Measurements from ENCODE around the gene CAPZB. TPM values are rescaled to one million over a fixed set of nuclear protein-coding genes. Genes with fewer than 3 reads are reported as not detected.
A peak's percentile ranks its signal among the peaks of the same experiment; 100 is the strongest.

CAPZB gene
- polyA plus RNA-seq, 1 of the 3 experiments (the other 2 are of a cell fraction): 122 TPM

DNA sequence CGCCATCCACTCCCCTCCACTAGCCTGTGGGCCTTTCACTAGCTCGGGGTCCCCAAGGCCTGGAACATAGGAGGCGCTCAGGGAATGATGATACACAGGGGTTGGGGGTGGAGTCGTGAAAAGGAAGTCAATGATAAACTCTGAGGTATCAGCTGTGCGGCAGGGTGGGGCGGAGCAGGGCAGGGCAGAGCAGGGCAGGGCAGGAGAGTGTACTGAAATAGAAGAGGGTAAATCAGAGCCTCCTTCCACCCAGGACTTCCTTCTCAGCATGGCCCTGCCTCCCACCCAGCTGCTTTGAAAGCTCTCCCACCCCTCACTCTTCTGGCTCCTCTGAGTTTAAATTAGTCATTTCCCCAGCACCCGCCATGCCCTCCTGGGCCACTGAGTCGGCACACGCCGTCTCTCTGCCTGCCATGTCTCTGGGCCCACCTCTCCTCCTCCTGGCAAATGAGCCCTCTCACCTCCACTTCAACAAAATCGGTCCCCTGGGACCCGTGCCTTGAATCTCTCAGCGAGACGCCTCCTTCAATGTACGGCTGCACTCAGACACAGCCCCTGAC is 16.9 kb downstream of the CAPZB start:
- H3K79me2 ChIP-seq (ENCODE audit: insufficient read depth): peaks cover 100% of the 10 kb centered on the region
- no peak overlapping the region for H3K9ac ChIP-seq
- H3K27ac ChIP-seq (ENCODE audit: low read depth in 2 of 2, low read length in 1 of 2): peak overlapping the region in 1 of 2 experiments; percentile 31; a peak in 1 of 4 replicates
- POLR2A ChIA-PET: no interaction called here
- peak overlapping the region; percentile 45; the same call in 1 of the 2 replicates for H3K4me2 ChIP-seq
- CTCF ChIA-PET: interaction anchor here (1.0 to 1.6 kb wide), 2 partner anchors 9 to 185 kb away, joined by 3 to 6 read pairs; no protein-coding TSS in a partner anchor
- H3K27me3 ChIP-seq (ENCODE audit: insufficient read depth): no peaks in the 10 kb centered on the region
- H3F3A ChIP-seq (replicated peaks; ENCODE audit: insufficient read depth): peaks cover 12% of the 10 kb centered on the region
- H3K36me3 ChIP-seq (replicated peaks in 1 of 2; ENCODE audit: control insufficient read depth in 1 of 2, insufficient read depth in 2 of 2, low read length in 1 of 2): peaks cover 10 to 15% of the 10 kb centered on the region in 2 experiments
- no peak for TF ChIP-seq MXI1 (IDR thresholded peaks at IDR 0.05; ENCODE audit: low read depth, low read length)
- TF ChIP-seq CHD2 (IDR thresholded peaks at IDR 0.05; ENCODE audit: low read length, partially characterized antibody): no peak
- TF ChIP-seq, protein P1, sequence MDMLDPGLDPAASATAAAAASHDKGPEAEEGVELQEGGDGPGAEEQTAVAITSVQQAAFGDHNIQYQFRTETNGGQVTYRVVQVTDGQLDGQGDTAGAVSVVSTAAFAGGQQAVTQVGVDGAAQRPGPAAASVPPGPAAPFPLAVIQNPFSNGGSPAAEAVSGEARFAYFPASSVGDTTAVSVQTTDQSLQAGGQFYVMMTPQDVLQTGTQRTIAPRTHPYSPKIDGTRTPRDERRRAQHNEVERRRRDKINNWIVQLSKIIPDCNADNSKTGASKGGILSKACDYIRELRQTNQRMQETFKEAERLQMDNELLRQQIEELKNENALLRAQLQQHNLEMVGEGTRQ (IDR thresholded peaks at IDR 0.05; ENCODE audit: borderline replicate concordance, low read depth, low read length): no peak
- no peak for TF ChIP-seq EZH2phosphoT487 (IDR thresholded peaks at IDR 0.05; ENCODE audit: borderline replicate concordance, low read depth)
- no peak for TF ChIP-seq YY1 (IDR thresholded peaks at IDR 0.05; ENCODE audit: low read depth)
- no peak for TF ChIP-seq TCF12 (IDR thresholded peaks at IDR 0.05)
- TF ChIP-seq, protein P2, sequence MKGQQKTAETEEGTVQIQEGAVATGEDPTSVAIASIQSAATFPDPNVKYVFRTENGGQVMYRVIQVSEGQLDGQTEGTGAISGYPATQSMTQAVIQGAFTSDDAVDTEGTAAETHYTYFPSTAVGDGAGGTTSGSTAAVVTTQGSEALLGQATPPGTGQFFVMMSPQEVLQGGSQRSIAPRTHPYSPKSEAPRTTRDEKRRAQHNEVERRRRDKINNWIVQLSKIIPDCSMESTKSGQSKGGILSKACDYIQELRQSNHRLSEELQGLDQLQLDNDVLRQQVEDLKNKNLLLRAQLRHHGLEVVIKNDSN (IDR thresholded peaks at IDR 0.05; ENCODE audit: borderline replicate concordance, low read depth): no peak
- TF ChIP-seq, protein P3, sequence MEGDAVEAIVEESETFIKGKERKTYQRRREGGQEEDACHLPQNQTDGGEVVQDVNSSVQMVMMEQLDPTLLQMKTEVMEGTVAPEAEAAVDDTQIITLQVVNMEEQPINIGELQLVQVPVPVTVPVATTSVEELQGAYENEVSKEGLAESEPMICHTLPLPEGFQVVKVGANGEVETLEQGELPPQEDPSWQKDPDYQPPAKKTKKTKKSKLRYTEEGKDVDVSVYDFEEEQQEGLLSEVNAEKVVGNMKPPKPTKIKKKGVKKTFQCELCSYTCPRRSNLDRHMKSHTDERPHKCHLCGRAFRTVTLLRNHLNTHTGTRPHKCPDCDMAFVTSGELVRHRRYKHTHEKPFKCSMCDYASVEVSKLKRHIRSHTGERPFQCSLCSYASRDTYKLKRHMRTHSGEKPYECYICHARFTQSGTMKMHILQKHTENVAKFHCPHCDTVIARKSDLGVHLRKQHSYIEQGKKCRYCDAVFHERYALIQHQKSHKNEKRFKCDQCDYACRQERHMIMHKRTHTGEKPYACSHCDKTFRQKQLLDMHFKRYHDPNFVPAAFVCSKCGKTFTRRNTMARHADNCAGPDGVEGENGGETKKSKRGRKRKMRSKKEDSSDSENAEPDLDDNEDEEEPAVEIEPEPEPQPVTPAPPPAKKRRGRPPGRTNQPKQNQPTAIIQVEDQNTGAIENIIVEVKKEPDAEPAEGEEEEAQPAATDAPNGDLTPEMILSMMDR (IDR thresholded peaks at IDR 0.05): no peak
- no peak for TF ChIP-seq GABPA (IDR thresholded peaks at IDR 0.05; ENCODE audit: low read depth)
- no peak for TF ChIP-seq TEAD4 (IDR thresholded peaks at IDR 0.05; ENCODE audit: borderline replicate concordance, insufficient read depth)
- TF ChIP-seq, protein P4, sequence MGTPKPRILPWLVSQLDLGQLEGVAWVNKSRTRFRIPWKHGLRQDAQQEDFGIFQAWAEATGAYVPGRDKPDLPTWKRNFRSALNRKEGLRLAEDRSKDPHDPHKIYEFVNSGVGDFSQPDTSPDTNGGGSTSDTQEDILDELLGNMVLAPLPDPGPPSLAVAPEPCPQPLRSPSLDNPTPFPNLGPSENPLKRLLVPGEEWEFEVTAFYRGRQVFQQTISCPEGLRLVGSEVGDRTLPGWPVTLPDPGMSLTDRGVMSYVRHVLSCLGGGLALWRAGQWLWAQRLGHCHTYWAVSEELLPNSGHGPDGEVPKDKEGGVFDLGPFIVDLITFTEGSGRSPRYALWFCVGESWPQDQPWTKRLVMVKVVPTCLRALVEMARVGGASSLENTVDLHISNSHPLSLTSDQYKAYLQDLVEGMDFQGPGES (IDR thresholded peaks at IDR 0.05; ENCODE audit: low read depth, low read length): no peak
- TF ChIP-seq, protein P5, sequence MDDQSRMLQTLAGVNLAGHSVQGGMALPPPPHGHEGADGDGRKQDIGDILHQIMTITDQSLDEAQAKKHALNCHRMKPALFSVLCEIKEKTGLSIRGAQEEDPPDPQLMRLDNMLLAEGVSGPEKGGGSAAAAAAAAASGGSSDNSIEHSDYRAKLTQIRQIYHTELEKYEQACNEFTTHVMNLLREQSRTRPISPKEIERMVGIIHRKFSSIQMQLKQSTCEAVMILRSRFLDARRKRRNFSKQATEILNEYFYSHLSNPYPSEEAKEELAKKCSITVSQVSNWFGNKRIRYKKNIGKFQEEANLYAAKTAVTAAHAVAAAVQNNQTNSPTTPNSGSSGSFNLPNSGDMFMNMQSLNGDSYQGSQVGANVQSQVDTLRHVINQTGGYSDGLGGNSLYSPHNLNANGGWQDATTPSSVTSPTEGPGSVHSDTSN (IDR thresholded peaks at IDR 0.05): no peak
- no peak for TF ChIP-seq RAD21 (IDR thresholded peaks at IDR 0.05; ENCODE audit: low read length)
- TF ChIP-seq EP300 (IDR thresholded peaks at IDR 0.05; ENCODE audit: borderline replicate concordance in 1 of 2, low read depth in 1 of 2, low read length in 1 of 2): no peak
- TF ChIP-seq SMC3 (IDR thresholded peaks at IDR 0.05; ENCODE audit: low read depth, low read length): no peak
- TF ChIP-seq, protein P6, sequence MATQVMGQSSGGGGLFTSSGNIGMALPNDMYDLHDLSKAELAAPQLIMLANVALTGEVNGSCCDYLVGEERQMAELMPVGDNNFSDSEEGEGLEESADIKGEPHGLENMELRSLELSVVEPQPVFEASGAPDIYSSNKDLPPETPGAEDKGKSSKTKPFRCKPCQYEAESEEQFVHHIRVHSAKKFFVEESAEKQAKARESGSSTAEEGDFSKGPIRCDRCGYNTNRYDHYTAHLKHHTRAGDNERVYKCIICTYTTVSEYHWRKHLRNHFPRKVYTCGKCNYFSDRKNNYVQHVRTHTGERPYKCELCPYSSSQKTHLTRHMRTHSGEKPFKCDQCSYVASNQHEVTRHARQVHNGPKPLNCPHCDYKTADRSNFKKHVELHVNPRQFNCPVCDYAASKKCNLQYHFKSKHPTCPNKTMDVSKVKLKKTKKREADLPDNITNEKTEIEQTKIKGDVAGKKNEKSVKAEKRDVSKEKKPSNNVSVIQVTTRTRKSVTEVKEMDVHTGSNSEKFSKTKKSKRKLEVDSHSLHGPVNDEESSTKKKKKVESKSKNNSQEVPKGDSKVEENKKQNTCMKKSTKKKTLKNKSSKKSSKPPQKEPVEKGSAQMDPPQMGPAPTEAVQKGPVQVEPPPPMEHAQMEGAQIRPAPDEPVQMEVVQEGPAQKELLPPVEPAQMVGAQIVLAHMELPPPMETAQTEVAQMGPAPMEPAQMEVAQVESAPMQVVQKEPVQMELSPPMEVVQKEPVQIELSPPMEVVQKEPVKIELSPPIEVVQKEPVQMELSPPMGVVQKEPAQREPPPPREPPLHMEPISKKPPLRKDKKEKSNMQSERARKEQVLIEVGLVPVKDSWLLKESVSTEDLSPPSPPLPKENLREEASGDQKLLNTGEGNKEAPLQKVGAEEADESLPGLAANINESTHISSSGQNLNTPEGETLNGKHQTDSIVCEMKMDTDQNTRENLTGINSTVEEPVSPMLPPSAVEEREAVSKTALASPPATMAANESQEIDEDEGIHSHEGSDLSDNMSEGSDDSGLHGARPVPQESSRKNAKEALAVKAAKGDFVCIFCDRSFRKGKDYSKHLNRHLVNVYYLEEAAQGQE (IDR thresholded peaks at IDR 0.05; ENCODE audit: low read depth, low read length): no peak
- TF ChIP-seq RFX5 (IDR thresholded peaks at IDR 0.05; ENCODE audit: low read length): no peak
- no peaks in the 10 kb centered on the region for H3K9me2 ChIP-seq
- WGBS (ENCODE audit: low lambda C conversion rate): 82% methylated on average over 15 of the region's 15 CpGs
- peaks cover 97% of the 10 kb centered on the region for H4K20me1 ChIP-seq (ENCODE audit: insufficient read depth)
- no peak overlapping the region for H2AFZ ChIP-seq (ENCODE audit: low read depth)
- no peak for DNase-seq
- H3K9me3 ChIP-seq: no peaks in the 10 kb centered on the region
- no peak overlapping the region for H3K4me3 ChIP-seq (ENCODE audit: low read depth in 2 of 2, low read length in 1 of 2)
- peaks cover 13 to 36% of the 10 kb centered on the region in 2 experiments; a peak in 3 of 4 replicates for H3K4me1 ChIP-seq (ENCODE audit: control insufficient read depth in 1 of 2, insufficient read depth in 2 of 2, low read depth in 1 of 2, low read length in 1 of 2)

Data from SK-N-SH (cell line).